HepG2 (cell line): ENCODE data around the gene ZNF217. TPM values are rescaled to one million over a fixed set of nuclear protein-coding genes. Genes with fewer than 3 reads are reported as not detected.

Experiments
- ATAC-seq: fragments of 200-7000 bp; cut with Tn5 transposase; 3 replicates; pipeline ENCODE4 v1.9.1; 2020; ENCODE audit warnings: mild to moderate bottlenecking, moderate library complexity
- BruUV-seq: library from RNA; stranded (reverse); fragments of 400-500 nt; replicated peaks from 2 replicates; lab custom pipeline; 2021; lab: Mats Ljungman, UMichigan
- CTCF ChIA-PET: fragments of 300-600 bp; formaldehyde crosslinking; extraction: SDS; loops from one replicate; lab custom pipeline; 2021; ENCODE audit warnings: low total read pairs, inconsistent platforms, low intra/inter-chr PET ratio; lab: Yijun Ruan, JAX
- POLR2A ChIA-PET: fragments of 350-600 bp; sonication (Branson Sonifier 250); formaldehyde crosslinking; loops from one replicate; lab custom pipeline; 2020; ENCODE audit warnings: antibody characterized with exemption, inconsistent platforms; lab: Yijun Ruan, JAX
- DNase-seq: peaks from one replicate; pipeline ENCODE4 v3.0.0-alpha.2; 2015; ENCODE audit warnings: low spot score
- FAIRE-seq: peaks from 3 replicates; lab custom pipeline; 2011; peaks lifted over from hg19 to GRCh38; lab: Jason Lieb, UNC
- H2AFZ ChIP-seq: one replicate; pipeline ENCODE4 v1.6.1; 2011; ENCODE audit warnings: low read length, inconsistent platforms
- H3K27ac ChIP-seq: fragments of 300-600 bp; 3 replicates; pipeline ENCODE4 v1.8.0; 2011; ENCODE audit warnings: mixed run types, mild to moderate bottlenecking, mixed read lengths, low read length, inconsistent platforms; ENCODE audit not compliant: insufficient read depth; ENCODE audit errors: extremely low read length
- H3K27me3 ChIP-seq, 2 experiments: fragments of 200-600 bp in 1 of 2; 2 replicates in 1 of 2; 3 replicates in 1 of 2; pipeline versions ENCODE4 v1.6.0 to v1.8.0; 2011; ENCODE audit warnings: low read length in 2 of 2, mild to moderate bottlenecking in 2 of 2, moderate library complexity in 2 of 2, inconsistent platforms in 1 of 2; ENCODE audit not compliant: insufficient read depth in 2 of 2, control insufficient read depth in 1 of 2
- H3K36me3 ChIP-seq, 2 experiments: fragments of 200-600 bp in 1 of 2; replicated peaks in 1 of 2; 2 replicates in 1 of 2; 3 replicates in 1 of 2; pipeline versions ENCODE4 v1.5.1 to v1.8.0; 2011; ENCODE audit warnings: low read length in 2 of 2, inconsistent platforms in 1 of 2; ENCODE audit not compliant: insufficient read depth in 2 of 2, control insufficient read depth in 1 of 2
- H3K4me1 ChIP-seq: 2 replicates; pipeline ENCODE4 v1.5.1; 2012; ENCODE audit warnings: low read length, inconsistent platforms; ENCODE audit not compliant: insufficient read depth
- H3K4me2 ChIP-seq: 2 replicates; pipeline ENCODE4 v1.6.0; 2011; ENCODE audit warnings: low read depth, low read length, inconsistent platforms
- H3K4me3 ChIP-seq, 3 experiments: fragments of 200-600 bp in 1 of 3; sonication (generic), shearing (Covaris generic) in 1 of 3; replicated peaks in 1 of 3; 2 replicates each; pipeline ENCODE4 v1.5.1; 2011 to 2016; ENCODE audit warnings: low read length in 3 of 3, inconsistent platforms in 2 of 3, low read depth in 2 of 3, mild to moderate bottlenecking in 2 of 3, control low read depth in 1 of 3, mixed read lengths in 1 of 3; ENCODE audit not compliant: insufficient read depth in 1 of 3
- H3K79me2 ChIP-seq: one replicate; pipeline ENCODE4 v1.6.1; 2011; ENCODE audit warnings: low read length, inconsistent platforms; ENCODE audit not compliant: insufficient read depth
- H3K9ac ChIP-seq: 2 replicates; pipeline ENCODE4 v1.6.0; 2011; ENCODE audit warnings: mild to moderate bottlenecking, low read depth, low read length, inconsistent platforms; ENCODE audit not compliant: insufficient read depth
- H3K9me3 ChIP-seq: 2 replicates; pipeline ENCODE4 v1.5.1; 2012; ENCODE audit warnings: mild to moderate bottlenecking, low read length
- H4K20me1 ChIP-seq: 2 replicates; pipeline ENCODE4 v1.6.0; 2011; ENCODE audit warnings: inconsistent platforms, mild to moderate bottlenecking, low read length, moderate library complexity; ENCODE audit not compliant: insufficient read depth
- ESRRA ChIP-seq: sonication (generic); formaldehyde crosslinking; IDR thresholded peaks from 2 replicates; pipeline ENCODE4 v1.5.1; 2020; ENCODE audit warnings: mild to moderate bottlenecking, low read depth, missing genetic modification reagents
- TARDBP ChIP-seq: sonication (generic); formaldehyde crosslinking; IDR thresholded peaks from 2 replicates; pipeline ENCODE4 v1.8.0; 2022; ENCODE audit warnings: mild to moderate bottlenecking, missing genetic modification reagents
- ZBTB2 ChIP-seq: sonication (generic); formaldehyde crosslinking; IDR thresholded peaks from 2 replicates; pipeline ENCODE4 v1.8.0; 2022; ENCODE audit warnings: low read depth, missing genetic modification reagents
- ZFP36L1 ChIP-seq: sonication (generic); formaldehyde crosslinking; IDR thresholded peaks from 2 replicates; pipeline ENCODE4 v1.8.0; 2022; ENCODE audit warnings: mild to moderate bottlenecking, missing genetic modification reagents, moderate library complexity
- ZFP90 ChIP-seq: sonication (generic); formaldehyde crosslinking; IDR thresholded peaks from 2 replicates; pipeline ENCODE4 v1.8.0; 2022; ENCODE audit warnings: missing genetic modification reagents, mild to moderate bottlenecking, inconsistent platforms, borderline replicate concordance
- ZFY ChIP-seq: sonication (generic); formaldehyde crosslinking; IDR thresholded peaks from 2 replicates; pipeline ENCODE4 v1.4.0; 2020; ENCODE audit warnings: missing genetic modification reagents
- ZNF136 ChIP-seq: sonication (generic); formaldehyde crosslinking; IDR thresholded peaks from 2 replicates; pipeline ENCODE4 v1.8.1; 2022; ENCODE audit warnings: low read depth, mild to moderate bottlenecking, moderate library complexity, missing genetic modification reagents
- WGBS: methylation state at CpG from one replicate; pipeline ENCODE4 v1.1.6; 2017; ENCODE audit warnings: low lambda C conversion rate; 5-methylcytosine and 5-hydroxymethylcytosine counted together
- in situ Hi-C: cut with HindIII; loops from 2 replicates; pipeline ENCODE4 v1.10.0; 2017; ENCODE audit warnings: low pct_unique_long_range_greater_than_20kb; ENCODE audit not compliant: extremely low pct_ligation_motif_present
- intact Hi-C: fragments of 100-400 bp; cut with micrococcal nuclease; formaldehyde crosslinking; loops from one replicate; pipeline ENCODE4 v1.10.0; 2022; ENCODE audit not compliant: unreplicated experiment
- polyA plus RNA-seq, 8 experiments: library from polyadenylated mRNA; depleted of rRNA in 3 of 8; stranded (reverse) in 7 of 8; unstranded in 1 of 8; fragments of >200 nt; fragmentation: Illumina TruSeq in 4 of 8; extraction: Trizol in 4 of 8; gene quantifications; 2 replicates each; pipeline versions ENCODE4 v1.2.1 to v1.2.3, GENCODE V29; 2011 to 2016; ENCODE audit warnings: low read depth in 4 of 8, missing spikeins in 1 of 8, mixed read lengths in 1 of 8; ENCODE audit not compliant: insufficient read depth in 1 of 8
- total RNA-seq, 5 experiments: library from RNA; depleted of rRNA; stranded (reverse); fragments of >200 nt; fragmentation: Illumina TruSeq; extraction: Trizol; gene quantifications; 2 replicates each; pipeline ENCODE4 v1.2.3, GENCODE V29; 2016; ENCODE audit warnings: low read depth in 1 of 5
- TF ChIP-seq, protein P1 (sequence below): sonication (generic); formaldehyde crosslinking; IDR thresholded peaks from 2 replicates; pipeline ENCODE4 v1.4.0; 2020; ENCODE audit warnings: missing genetic modification reagents
- TF ChIP-seq, protein P2 (sequence below): sonication (generic); formaldehyde crosslinking; IDR thresholded peaks from 2 replicates; pipeline ENCODE4 v1.4.0; 2020; ENCODE audit warnings: missing genetic modification reagents, mild to moderate bottlenecking, borderline replicate concordance
- TF ChIP-seq, protein P3 (sequence below): sonication (generic); formaldehyde crosslinking; IDR thresholded peaks from 2 replicates; pipeline ENCODE4 v1.5.1; 2020; ENCODE audit warnings: mild to moderate bottlenecking, missing genetic modification reagents, moderate library complexity

The ZNF217 gene
- total and polyA plus RNA-seq, 2 of the 13 experiments (the other 11 are each of a cell fraction or from before 2014, with no cell fraction given): 22.3 to 29.8 TPM

DNA sequence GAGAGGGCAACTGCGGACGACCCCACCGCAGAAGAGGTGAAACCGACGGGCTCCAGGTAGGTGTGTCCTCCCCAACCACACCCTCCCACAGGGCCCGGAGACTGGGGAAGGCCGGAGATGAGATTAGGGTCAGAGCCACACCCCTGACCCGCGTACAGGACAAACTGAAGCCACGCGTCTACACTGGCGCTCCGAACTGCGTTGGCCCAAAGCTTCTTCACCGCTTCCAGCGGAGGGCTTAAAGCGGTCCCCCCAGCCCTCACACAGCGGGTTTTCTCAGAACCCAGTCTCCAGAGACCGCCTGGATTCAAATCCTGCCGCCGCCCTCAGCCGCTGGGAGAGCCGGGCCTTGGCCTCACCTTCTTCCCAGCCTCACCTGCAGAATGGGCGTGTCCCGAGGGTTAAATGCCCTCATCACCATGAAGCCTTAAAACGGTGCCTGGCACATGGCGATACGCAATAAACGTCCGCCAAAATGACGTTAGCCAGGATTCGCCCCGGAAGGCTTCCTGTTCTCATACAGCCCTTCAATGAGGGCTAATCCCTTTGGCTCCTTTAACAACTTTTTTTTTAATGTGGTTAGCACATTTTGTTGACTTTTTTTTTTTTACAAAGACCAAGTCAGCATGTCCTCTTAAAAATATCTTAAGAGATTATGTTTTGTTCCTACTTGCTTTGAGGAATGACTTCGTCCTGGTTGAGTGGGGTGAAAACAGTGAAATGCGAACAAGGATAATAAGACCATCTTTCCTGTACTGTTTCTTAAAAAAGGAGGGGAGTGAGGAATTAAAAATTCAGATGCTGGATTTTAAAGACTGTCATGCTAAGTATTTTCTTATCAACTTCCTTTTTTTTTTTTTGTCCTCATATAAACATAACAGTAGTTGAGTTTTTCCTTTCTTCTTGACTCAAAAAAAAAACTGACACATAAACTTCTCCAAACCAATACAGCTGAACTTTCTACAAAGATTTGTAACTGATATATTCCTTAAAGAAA is 15.1 kb upstream of the ZNF217 start:
- DNase-seq (no peak), ATAC-seq (peak; percentile 34; the same call in 1 of the 3 replicates), FAIRE-seq (no peak)
- in situ Hi-C loops (no loop called here), intact Hi-C loops (no loop called here)
- H3K36me3 ChIP-seq: no peaks in the 10 kb centered on the region
- H3K27me3 ChIP-seq: no peaks in the 10 kb centered on the region
- no peaks in the 10 kb centered on the region for H4K20me1 ChIP-seq
- H3K4me1 ChIP-seq: peaks cover 40% of the 10 kb centered on the region
- no peak overlapping the region for H3K9ac ChIP-seq
- 91% methylated on average over 35 of the region's 35 CpGs for WGBS
- no peaks in the 10 kb centered on the region for H3K79me2 ChIP-seq
- CTCF ChIA-PET: no interaction called here
- no TSS peak for BruUV-seq
- no peak overlapping the region for H3K4me2 ChIP-seq
- no peak overlapping the region for H3K27ac ChIP-seq
- H3K4me3 ChIP-seq: no peak overlapping the region
- no peaks in the 10 kb centered on the region for H3K9me3 ChIP-seq
- POLR2A ChIA-PET: interaction anchor here (1.0 to 2.0 kb wide), 4 partner anchors 12 to 15 kb away, joined by 5 to 11 read pairs (median 5); no protein-coding TSS in a partner anchor
- H2AFZ ChIP-seq: no peak overlapping the region
- TF ChIP-seq ZNF136 (CRISPR knock-in tag) (no peak), ZFP90 (CRISPR knock-in tag) (no peak), ZFP36L1 (CRISPR knock-in tag) (no peak), ZBTB2 (CRISPR knock-in tag) (no peak), ZFY (no peak), ESRRA (no peak), TARDBP (no peak)
- TF ChIP-seq, protein P1, sequence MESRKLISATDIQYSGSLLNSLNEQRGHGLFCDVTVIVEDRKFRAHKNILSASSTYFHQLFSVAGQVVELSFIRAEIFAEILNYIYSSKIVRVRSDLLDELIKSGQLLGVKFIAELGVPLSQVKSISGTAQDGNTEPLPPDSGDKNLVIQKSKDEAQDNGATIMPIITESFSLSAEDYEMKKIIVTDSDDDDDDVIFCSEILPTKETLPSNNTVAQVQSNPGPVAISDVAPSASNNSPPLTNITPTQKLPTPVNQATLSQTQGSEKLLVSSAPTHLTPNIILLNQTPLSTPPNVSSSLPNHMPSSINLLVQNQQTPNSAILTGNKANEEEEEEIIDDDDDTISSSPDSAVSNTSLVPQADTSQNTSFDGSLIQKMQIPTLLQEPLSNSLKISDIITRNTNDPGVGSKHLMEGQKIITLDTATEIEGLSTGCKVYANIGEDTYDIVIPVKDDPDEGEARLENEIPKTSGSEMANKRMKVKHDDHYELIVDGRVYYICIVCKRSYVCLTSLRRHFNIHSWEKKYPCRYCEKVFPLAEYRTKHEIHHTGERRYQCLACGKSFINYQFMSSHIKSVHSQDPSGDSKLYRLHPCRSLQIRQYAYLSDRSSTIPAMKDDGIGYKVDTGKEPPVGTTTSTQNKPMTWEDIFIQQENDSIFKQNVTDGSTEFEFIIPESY (CRISPR knock-in tag): peak; percentile 77
- TF ChIP-seq, protein P2, sequence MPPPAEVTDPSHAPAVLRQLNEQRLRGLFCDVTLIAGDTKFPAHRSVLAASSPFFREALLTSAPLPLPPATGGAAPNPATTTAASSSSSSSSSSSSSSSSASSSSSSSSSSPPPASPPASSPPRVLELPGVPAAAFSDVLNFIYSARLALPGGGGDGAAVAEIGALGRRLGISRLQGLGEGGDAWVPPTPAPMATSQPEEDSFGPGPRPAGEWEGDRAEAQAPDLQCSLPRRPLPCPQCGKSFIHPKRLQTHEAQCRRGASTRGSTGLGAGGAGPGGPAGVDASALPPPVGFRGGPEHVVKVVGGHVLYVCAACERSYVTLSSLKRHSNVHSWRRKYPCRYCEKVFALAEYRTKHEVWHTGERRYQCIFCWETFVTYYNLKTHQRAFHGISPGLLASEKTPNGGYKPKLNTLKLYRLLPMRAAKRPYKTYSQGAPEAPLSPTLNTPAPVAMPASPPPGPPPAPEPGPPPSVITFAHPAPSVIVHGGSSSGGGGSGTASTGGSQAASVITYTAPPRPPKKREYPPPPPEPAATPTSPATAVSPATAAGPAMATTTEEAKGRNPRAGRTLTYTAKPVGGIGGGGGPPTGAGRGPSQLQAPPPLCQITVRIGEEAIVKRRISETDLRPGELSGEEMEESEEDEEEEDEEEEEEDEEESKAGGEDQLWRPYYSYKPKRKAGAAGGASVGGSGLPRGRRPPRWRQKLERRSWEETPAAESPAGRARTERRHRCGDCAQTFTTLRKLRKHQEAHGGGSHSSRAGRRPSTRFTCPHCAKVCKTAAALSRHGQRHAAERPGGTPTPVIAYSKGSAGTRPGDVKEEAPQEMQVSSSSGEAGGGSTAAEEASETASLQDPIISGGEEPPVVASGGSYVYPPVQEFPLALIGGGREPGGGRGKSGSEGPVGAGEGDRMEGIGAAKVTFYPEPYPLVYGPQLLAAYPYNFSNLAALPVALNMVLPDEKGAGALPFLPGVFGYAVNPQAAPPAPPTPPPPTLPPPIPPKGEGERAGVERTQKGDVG: peak; percentile 48; the same call in 1 of the 2 replicates
- TF ChIP-seq, protein P3, sequence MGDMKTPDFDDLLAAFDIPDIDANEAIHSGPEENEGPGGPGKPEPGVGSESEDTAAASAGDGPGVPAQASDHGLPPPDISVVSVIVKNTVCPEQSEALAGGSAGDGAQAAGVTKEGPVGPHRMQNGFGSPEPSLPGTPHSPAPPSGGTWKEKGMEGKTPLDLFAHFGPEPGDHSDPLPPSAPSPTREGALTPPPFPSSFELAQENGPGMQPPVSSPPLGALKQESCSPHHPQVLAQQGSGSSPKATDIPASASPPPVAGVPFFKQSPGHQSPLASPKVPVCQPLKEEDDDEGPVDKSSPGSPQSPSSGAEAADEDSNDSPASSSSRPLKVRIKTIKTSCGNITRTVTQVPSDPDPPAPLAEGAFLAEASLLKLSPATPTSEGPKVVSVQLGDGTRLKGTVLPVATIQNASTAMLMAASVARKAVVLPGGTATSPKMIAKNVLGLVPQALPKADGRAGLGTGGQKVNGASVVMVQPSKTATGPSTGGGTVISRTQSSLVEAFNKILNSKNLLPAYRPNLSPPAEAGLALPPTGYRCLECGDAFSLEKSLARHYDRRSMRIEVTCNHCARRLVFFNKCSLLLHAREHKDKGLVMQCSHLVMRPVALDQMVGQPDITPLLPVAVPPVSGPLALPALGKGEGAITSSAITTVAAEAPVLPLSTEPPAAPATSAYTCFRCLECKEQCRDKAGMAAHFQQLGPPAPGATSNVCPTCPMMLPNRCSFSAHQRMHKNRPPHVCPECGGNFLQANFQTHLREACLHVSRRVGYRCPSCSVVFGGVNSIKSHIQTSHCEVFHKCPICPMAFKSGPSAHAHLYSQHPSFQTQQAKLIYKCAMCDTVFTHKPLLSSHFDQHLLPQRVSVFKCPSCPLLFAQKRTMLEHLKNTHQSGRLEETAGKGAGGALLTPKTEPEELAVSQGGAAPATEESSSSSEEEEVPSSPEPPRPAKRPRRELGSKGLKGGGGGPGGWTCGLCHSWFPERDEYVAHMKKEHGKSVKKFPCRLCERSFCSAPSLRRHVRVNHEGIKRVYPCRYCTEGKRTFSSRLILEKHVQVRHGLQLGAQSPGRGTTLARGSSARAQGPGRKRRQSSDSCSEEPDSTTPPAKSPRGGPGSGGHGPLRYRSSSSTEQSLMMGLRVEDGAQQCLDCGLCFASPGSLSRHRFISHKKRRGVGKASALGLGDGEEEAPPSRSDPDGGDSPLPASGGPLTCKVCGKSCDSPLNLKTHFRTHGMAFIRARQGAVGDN (CRISPR knock-in tag): peak; percentile 31; the same call in 1 of the 2 replicates
